Neuronal stem cell (in vitro differentiated cells): ENCODE data around the gene TP73.

Experiments used
- DNase-seq: peaks from one replicate; pipeline ENCODE4 v3.0.0-alpha.2; 2013; ENCODE audit warnings: low spot score
- H2AFZ ChIP-seq: one replicate; pipeline ENCODE4 v1.6.1; 2013; ENCODE audit warnings: mild to moderate bottlenecking, low read length, inconsistent platforms
- H2AK5ac ChIP-seq: 2 replicates; pipeline ENCODE4 v1.6.1; 2013; ENCODE audit warnings: low read depth, mild to moderate bottlenecking, inconsistent platforms, low read length, moderate library complexity, mixed read lengths
- H2BK120ac ChIP-seq: 2 replicates; pipeline ENCODE4 v1.6.1; 2013; ENCODE audit warnings: low read depth, mild to moderate bottlenecking, inconsistent platforms, low read length, moderate library complexity, mixed read lengths
- H2BK12ac ChIP-seq: one replicate; pipeline ENCODE4 v1.6.1; 2013; ENCODE audit warnings: low read length, inconsistent platforms
- H2BK15ac ChIP-seq: 2 replicates; pipeline ENCODE4 v1.6.1; 2013; ENCODE audit warnings: mild to moderate bottlenecking, low read length, inconsistent platforms, mixed read lengths
- H2BK5ac ChIP-seq: one replicate; pipeline ENCODE4 v1.6.1; 2013; ENCODE audit warnings: inconsistent platforms, mild to moderate bottlenecking, low read length, moderate library complexity
- H3K14ac ChIP-seq: one replicate; pipeline ENCODE4 v1.6.1; 2013; ENCODE audit warnings: low read length, inconsistent platforms
- H3K18ac ChIP-seq: 2 replicates; pipeline ENCODE4 v1.6.1; 2013; ENCODE audit warnings: low read length, inconsistent platforms
- H3K23ac ChIP-seq: 2 replicates; pipeline ENCODE4 v1.6.1; 2013; ENCODE audit warnings: low read depth, mild to moderate bottlenecking, mixed read lengths, low read length, inconsistent platforms; ENCODE audit not compliant: poor library complexity
- H3K27ac ChIP-seq: replicated peaks from 3 replicates; pipeline ENCODE4 v1.5.1; 2013; ENCODE audit warnings: low read length, inconsistent platforms
- H3K27me3 ChIP-seq, 3 experiments: 2 replicates each; pipeline ENCODE4 v1.6.1; 2013; ENCODE audit warnings: low read length in 3 of 3, mild to moderate bottlenecking in 2 of 3, inconsistent platforms in 1 of 3, low read depth in 1 of 3, mixed read lengths in 1 of 3, moderate library complexity in 1 of 3; ENCODE audit not compliant: control insufficient read depth in 3 of 3, insufficient read depth in 3 of 3
- H3K36me3 ChIP-seq, 2 donors: replicated peaks in 1 of 2; 2 replicates each; pipeline ENCODE4 v1.6.1; 2013; ENCODE audit warnings: low read length in 2 of 2; ENCODE audit not compliant: control insufficient read depth in 2 of 2, insufficient read depth in 2 of 2
- H3K4ac ChIP-seq: 2 replicates; pipeline ENCODE4 v1.6.1; 2013; ENCODE audit warnings: inconsistent platforms, mild to moderate bottlenecking, low read length, moderate library complexity
- H3K4me1 ChIP-seq, 2 donors: 1 replicate in 1 of 2; 2 replicates in 1 of 2; pipeline ENCODE4 v1.6.1; 2013; ENCODE audit warnings: low read length in 2 of 2, low read depth in 1 of 2; ENCODE audit not compliant: control insufficient read depth in 2 of 2, insufficient read depth in 1 of 2
- H3K4me2 ChIP-seq: one replicate; pipeline ENCODE4 v1.6.1; 2013; ENCODE audit warnings: mild to moderate bottlenecking, low read length, inconsistent platforms; ENCODE audit not compliant: insufficient read depth, poor library complexity, severe bottlenecking
- H3K4me3 ChIP-seq, 2 donors: 2 replicates each; pipeline ENCODE4 v1.5.1; 2013; ENCODE audit warnings: low read length in 2 of 2, mild to moderate bottlenecking in 2 of 2, inconsistent platforms in 1 of 2, moderate library complexity in 1 of 2
- H3K79me1 ChIP-seq: one replicate; pipeline ENCODE4 v1.6.1; 2013; ENCODE audit warnings: low read depth, mild to moderate bottlenecking, inconsistent platforms, low read length, moderate library complexity
- H3K9ac ChIP-seq: one replicate; pipeline ENCODE4 v1.6.1; 2013; ENCODE audit warnings: mild to moderate bottlenecking, low read depth, low read length, inconsistent platforms; ENCODE audit not compliant: poor library complexity
- H3K9me3 ChIP-seq, 2 donors: replicated peaks in 1 of 2; 2 replicates each; pipeline versions ENCODE3 to v1.6.1; 2013; ENCODE audit warnings: low read length in 2 of 2, mild to moderate bottlenecking in 2 of 2, inconsistent platforms in 1 of 2, low read depth in 1 of 2, mixed read lengths in 1 of 2, moderate library complexity in 1 of 2; ENCODE audit not compliant: control insufficient read depth in 2 of 2, insufficient read depth in 1 of 2
- H4K8ac ChIP-seq: one replicate; pipeline ENCODE4 v1.6.1; 2013; ENCODE audit warnings: low read depth, mild to moderate bottlenecking, inconsistent platforms, low read length, moderate library complexity
- H4K91ac ChIP-seq: one replicate; pipeline ENCODE4 v1.6.1; 2013; ENCODE audit warnings: low read length, low read depth, mild to moderate bottlenecking, inconsistent platforms; ENCODE audit not compliant: poor library complexity
- WGBS, 2 donors: extraction: QIAGEN DNeasy Blood & Tissue Kit; methylation state at CpG; one replicate each; pipeline ENCODE4 v1.1.7; 2013; ENCODE audit warnings: missing lambda C conversion rate in 2 of 2, mixed read lengths in 1 of 2; ENCODE audit not compliant: insufficient read length in 2 of 2, insufficient replicate concordance in 1 of 2; ENCODE audit errors: extremely low coverage in 2 of 2; 5-methylcytosine and 5-hydroxymethylcytosine counted together

The TP73 gene

DNA sequence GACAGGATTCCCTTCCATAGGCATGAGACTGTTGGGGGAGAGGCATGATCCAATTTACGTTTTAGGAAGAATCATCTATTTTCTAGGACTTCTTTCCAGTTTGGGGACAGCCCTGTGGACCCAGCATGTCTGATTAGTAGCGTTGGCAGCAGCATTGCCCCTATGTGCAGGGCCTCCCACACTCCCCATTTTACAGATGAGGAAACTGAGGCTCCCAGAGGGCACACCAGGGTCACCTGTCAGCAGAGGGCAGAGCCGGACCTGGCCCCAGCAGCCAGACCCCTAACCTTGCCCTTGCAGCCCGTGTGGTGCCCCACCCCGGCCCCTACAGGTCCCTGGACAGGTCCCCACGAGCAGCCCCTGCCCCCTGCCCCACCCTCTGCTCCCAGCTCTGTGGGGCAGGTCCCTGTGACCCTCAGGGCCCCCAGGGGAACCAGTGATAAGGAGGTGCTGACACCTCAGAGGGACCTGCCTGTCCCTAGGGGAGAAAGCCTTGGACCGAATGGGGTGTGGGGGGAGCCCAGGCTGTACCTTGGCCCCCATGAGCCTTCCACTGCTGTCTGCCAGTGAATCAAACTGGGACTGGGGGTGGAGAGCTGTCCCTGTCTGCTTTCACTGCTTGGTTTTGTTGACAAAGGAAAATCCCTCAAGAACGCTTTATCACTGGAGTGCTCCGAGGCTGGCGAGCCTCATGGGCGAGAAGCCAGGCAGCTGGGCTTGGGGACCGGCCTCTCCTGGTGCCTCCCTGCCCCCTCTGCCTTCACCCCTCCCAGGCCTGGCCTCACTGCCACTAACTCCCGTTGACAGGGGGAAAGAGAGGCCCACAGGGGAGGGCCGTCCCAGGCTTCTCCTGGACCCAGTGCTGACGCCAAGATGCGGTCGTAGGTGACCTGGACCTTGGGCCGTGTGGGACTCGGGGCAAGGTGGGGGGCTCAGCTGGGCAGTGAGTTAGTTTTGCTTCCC lies 60.5 kb downstream of the TP73 start:
- H2BK15ac ChIP-seq, result peak overlapping the region; percentile 58
- no peak overlapping the region for H3K4me3 ChIP-seq
- peak overlapping the region; percentile 22 for H2BK12ac ChIP-seq
- no peak overlapping the region for H2AFZ ChIP-seq
- H2BK5ac ChIP-seq, result peak overlapping the region; percentile 57
- H3K14ac ChIP-seq, result no peak overlapping the region
- no peak overlapping the region for H2BK120ac ChIP-seq
- peak overlapping the region; percentile 57 for H3K18ac ChIP-seq
- H4K91ac ChIP-seq, result peak overlapping the region; percentile 72
- no peak overlapping the region for H3K23ac ChIP-seq
- no peak overlapping the region for H3K4ac ChIP-seq
- no peaks in the 10 kb centered on the region for H3K9me3 ChIP-seq
- H3K79me1 ChIP-seq, result peaks cover 2% of the 10 kb centered on the region
- H4K8ac ChIP-seq, result no peak overlapping the region
- H3K27ac ChIP-seq, result no peak overlapping the region
- no peak for DNase-seq
- no CpG with 5 or more reads among the region's 19 CpGs for WGBS, 2 donors
- H3K4me2 ChIP-seq, result no peak overlapping the region
- H2AK5ac ChIP-seq, result peak overlapping the region; percentile 56
- H3K9ac ChIP-seq, result peak overlapping the region; percentile 30
- H3K4me1 ChIP-seq, result peaks cover 8 to 14% of the 10 kb centered on the region in 2 donors
- H3K27me3 ChIP-seq, result peaks cover 0 to 89% (median 11%) of the 10 kb centered on the region in 3 experiments
- no peaks in the 10 kb centered on the region for H3K36me3 ChIP-seq

DNA sequence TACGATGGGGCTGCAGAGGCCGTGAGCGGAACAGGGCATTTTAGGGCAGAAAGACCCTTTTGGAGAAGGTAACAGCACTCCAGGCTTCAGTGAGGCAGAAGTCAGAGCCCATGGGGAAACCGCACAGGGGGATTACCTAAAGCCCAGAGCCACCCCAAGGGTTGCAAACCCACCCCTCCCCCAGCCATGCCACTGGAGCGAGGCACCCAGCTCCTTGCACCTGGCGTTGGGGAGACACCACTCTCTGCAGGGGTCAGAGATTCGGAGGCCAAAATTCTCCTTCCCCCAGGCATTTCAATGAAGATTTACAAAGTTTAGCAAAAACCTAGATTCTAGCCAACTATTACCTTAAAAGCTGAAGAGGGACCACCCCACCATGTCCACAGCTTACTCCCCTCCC lies 61.5 kb downstream of the TP73 start:
- Histone ChIP-seq H3K4me1 (peaks cover 10 to 15% of the 10 kb centered on the region in 2 donors), H2AFZ (no peak overlapping the region), H3K36me3 (no peaks in the 10 kb centered on the region), H3K27ac (no peak overlapping the region), H2BK120ac (no peak overlapping the region), H4K91ac (no peak overlapping the region), H2AK5ac (no peak overlapping the region), H3K9me3 (no peaks in the 10 kb centered on the region), H3K27me3 (peaks cover 0 to 79% (median 6%) of the 10 kb centered on the region in 3 experiments), H3K23ac (no peak overlapping the region), H4K8ac (no peak overlapping the region), H3K4me2 (no peak overlapping the region), H2BK15ac (no peak overlapping the region), H2BK12ac (no peak overlapping the region), H3K14ac (no peak overlapping the region), H3K4ac (no peak overlapping the region), H2BK5ac (no peak overlapping the region), H3K9ac (no peak overlapping the region), H3K4me3 (no peak overlapping the region), H3K18ac (no peak overlapping the region), H3K79me1 (peaks cover 3% of the 10 kb centered on the region)
- no CpG with 5 or more reads among the region's 7 CpGs for WGBS, 2 donors
- no peak for DNase-seq

DNA sequence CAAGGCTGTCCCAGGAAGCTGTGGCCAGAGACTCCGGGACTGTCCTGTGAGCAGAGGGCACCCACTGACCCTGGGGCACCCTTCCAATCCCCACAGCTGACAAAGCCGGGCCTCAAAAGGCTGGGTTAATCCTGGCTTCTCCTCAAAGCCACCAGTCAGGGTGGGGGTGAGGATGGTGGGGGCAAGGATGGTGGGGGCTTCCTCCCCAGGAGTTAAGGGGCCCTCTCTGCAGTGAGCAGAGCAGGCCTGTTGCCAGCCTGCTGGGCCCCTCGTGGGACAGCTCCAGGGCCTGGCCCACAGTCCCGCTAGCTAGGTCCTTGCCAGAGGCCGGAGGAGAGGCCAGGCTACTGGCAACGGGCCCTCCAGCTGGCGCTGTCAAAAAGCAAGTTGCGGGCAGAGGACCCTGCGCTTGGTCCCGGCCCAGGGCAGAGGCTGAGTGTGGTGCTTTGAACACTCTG lies 62.0 kb downstream of the TP73 start:
- WGBS, 2 donors, result no CpG with 5 or more reads among the region's 10 CpGs
- no peak overlapping the region for H3K18ac ChIP-seq

DNA sequence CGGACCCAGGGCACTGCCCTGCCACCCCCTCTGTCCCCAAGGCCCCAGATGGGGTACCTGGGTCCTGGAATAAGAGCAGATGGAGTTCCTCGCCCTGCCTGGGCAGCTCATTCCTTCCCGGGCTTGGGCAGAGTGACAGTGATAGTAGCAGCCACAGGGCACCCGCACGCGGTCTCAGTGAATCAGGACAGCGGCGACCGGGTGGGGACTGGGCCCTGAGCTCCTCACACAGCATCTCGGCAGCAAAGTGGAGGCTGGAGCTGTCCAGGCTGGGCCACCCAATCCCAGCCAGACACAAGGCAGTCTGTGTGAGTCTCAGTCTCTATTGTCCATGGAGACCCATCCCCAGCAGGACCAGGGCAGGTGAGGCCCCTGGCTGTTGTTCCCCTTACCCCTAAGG lies 62.5 kb downstream of the TP73 start:
- no peak overlapping the region for H2BK15ac ChIP-seq
- H2AFZ ChIP-seq, result no peak overlapping the region
- DNase-seq, result no peak
- no peak overlapping the region for H2BK120ac ChIP-seq
- WGBS, 2 donors, result no CpG with 5 or more reads among the region's 10 CpGs
- H4K8ac ChIP-seq, result no peak overlapping the region
- peak overlapping the region; percentile 39 for H2BK5ac ChIP-seq
- no peak overlapping the region for H3K4me3 ChIP-seq
- H4K91ac ChIP-seq, result no peak overlapping the region
- H3K14ac ChIP-seq, result no peak overlapping the region
- H3K27ac ChIP-seq, result no peak overlapping the region
- no peak overlapping the region for H3K4ac ChIP-seq
- H3K4me1 ChIP-seq, result peaks cover 11 to 19% of the 10 kb centered on the region in 2 donors
- H3K79me1 ChIP-seq, result peaks cover 3% of the 10 kb centered on the region
- H2AK5ac ChIP-seq, result peak overlapping the region; percentile 46
- no peak overlapping the region for H3K4me2 ChIP-seq
- H2BK12ac ChIP-seq, result no peak overlapping the region
- no peak overlapping the region for H3K9ac ChIP-seq
- H3K23ac ChIP-seq, result no peak overlapping the region
- H3K27me3 ChIP-seq, result peaks cover 0 to 69% (median 2%) of the 10 kb centered on the region in 3 experiments
- H3K36me3 ChIP-seq, result no peaks in the 10 kb centered on the region
- no peaks in the 10 kb centered on the region for H3K9me3 ChIP-seq
- peak overlapping the region; percentile 57 for H3K18ac ChIP-seq

More for the DNA sequence above, 62.0 kb downstream of the TP73 start:
- Histone ChIP-seq H3K27ac (no peak overlapping the region), H4K91ac (no peak overlapping the region), H2BK120ac (no peak overlapping the region), H4K8ac (no peak overlapping the region), H3K23ac (no peak overlapping the region), H3K9ac (peak overlapping the region; percentile 60), H3K36me3 (no peaks in the 10 kb centered on the region), H3K79me1 (peaks cover 3% of the 10 kb centered on the region), H2AK5ac (no peak overlapping the region), H2BK15ac (no peak overlapping the region), H3K4me1 (peaks cover 10 to 16% of the 10 kb centered on the region in 2 donors), H3K4me2 (no peak overlapping the region), H3K27me3 (peaks cover 0 to 74% (median 6%) of the 10 kb centered on the region in 3 experiments), H2AFZ (no peak overlapping the region), H3K9me3 (no peaks in the 10 kb centered on the region), H3K14ac (no peak overlapping the region), H2BK5ac (peak overlapping the region; percentile 39), H2BK12ac (no peak overlapping the region), H3K4ac (no peak overlapping the region), H3K4me3 (no peak overlapping the region)
- no peak for DNase-seq
